Neuron (in vitro differentiated cells): Measurements from ENCODE around the gene TNFRSF12A.
"Not testable (repeated sequence)": the region's sequence is repeated elsewhere in the genome, so short reads cannot be mapped to it uniquely, and the experiment has no call there.

Experiments
- H2AFZ ChIP-seq: one replicate; pipeline ENCODE4 v1.6.1; 2013; ENCODE audit warnings: low read depth, mild to moderate bottlenecking, inconsistent platforms, low read length, moderate library complexity
- H3K27me3 ChIP-seq: one replicate; pipeline ENCODE4 v1.6.1; 2013; ENCODE audit warnings: low read length; ENCODE audit not compliant: insufficient read depth
- H3K36me3 ChIP-seq: one replicate; pipeline ENCODE4 v1.6.1; 2013; ENCODE audit warnings: low read length; ENCODE audit not compliant: insufficient read depth
- H3K4me1 ChIP-seq: one replicate; pipeline ENCODE4 v1.6.1; 2013; ENCODE audit warnings: low read length; ENCODE audit not compliant: insufficient read depth
- H3K4me3 ChIP-seq: 2 replicates; pipeline ENCODE4 v1.5.1; 2013; ENCODE audit warnings: mild to moderate bottlenecking, low read length, moderate library complexity
- H3K9me3 ChIP-seq: one replicate; pipeline ENCODE4 v1.6.1; 2013; ENCODE audit warnings: low read length

The TNFRSF12A gene

GRCh38 chr16:3044708-3045107, 24.5 kb downstream of the TNFRSF12A start:
- Histone ChIP-seq H3K4me3 (no peak overlapping the region), H3K27me3 (peaks cover 45% of the 10 kb centered on the region), H2AFZ (no peak overlapping the region), H3K4me1 (peaks cover 10% of the 10 kb centered on the region), H3K9me3 (no peaks in the 10 kb centered on the region), H3K36me3 (no peaks in the 10 kb centered on the region)

GRCh38 chr16:3045758-3046640, 25.8 kb downstream of the TNFRSF12A start, which contains the start of gene MMP25:
MMP25 (plus strand) TSS chr16:3046561; CDS start chr16:3046918, 357 bp downstream.
- Histone ChIP-seq H3K4me1 (peaks cover 10% of the 10 kb centered on the region), H3K36me3 (no peaks in the 10 kb centered on the region), H2AFZ (peak within 1 kb of the TSS; percentile 97), H3K27me3 (peaks cover 45% of the 10 kb centered on the region), H3K9me3 (no peaks in the 10 kb centered on the region), H3K4me3 (peak within 1 kb of the TSS; percentile 52)

GRCh38 chr16:3046641-3047386, 26.6 kb downstream of the TNFRSF12A start:
- Histone ChIP-seq H3K27me3 (peaks cover 45% of the 10 kb centered on the region), H3K4me1 (peaks cover 10% of the 10 kb centered on the region), H3K36me3 (no peaks in the 10 kb centered on the region), H2AFZ (no peak overlapping the region), H3K4me3 (no peak overlapping the region), H3K9me3 (no peaks in the 10 kb centered on the region)

DNA sequence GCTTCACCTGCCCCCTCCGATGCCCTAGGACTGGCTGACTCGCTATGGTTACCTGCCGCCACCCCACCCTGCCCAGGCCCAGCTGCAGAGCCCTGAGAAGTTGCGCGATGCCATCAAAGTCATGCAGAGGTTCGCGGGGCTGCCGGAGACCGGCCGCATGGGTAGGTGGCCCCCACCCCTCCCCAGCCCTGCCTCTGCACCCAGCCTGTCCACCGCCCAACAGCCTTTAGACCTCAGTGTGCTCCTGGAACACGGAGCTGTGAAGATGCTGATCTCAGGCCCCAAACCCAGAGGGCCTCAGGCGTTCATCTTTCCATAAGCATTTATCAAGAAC, 27.2 kb downstream of the TNFRSF12A start:
- H3K9me3 ChIP-seq = no peaks in the 10 kb centered on the region
- peaks cover 45% of the 10 kb centered on the region for H3K27me3 ChIP-seq
- no peaks in the 10 kb centered on the region for H3K36me3 ChIP-seq
- H2AFZ ChIP-seq = no peak overlapping the region
- peaks cover 10% of the 10 kb centered on the region for H3K4me1 ChIP-seq
- H3K4me3 ChIP-seq = no peak overlapping the region

DNA sequence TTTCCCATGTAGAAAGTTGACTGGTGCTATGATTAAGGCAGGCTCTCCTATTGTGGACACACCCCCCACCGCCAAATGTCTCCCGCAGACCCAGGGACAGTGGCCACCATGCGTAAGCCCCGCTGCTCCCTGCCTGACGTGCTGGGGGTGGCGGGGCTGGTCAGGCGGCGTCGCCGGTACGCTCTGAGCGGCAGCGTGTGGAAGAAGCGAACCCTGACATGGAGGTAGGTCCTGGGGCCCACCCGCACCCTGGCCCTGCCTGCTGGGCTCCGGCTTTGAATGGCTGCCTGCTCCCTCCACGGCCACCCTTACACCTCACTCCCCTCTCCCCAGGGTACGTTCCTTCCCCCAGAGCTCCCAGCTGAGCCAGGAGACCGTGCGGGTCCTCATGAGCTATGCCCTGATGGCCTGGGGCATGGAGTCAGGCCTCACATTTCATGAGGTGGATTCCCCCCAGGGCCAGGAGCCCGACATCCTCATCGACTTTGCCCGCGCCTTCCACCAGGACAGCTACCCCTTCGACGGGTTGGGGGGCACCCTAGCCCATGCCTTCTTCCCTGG, 29.8 kb downstream of the TNFRSF12A start:
- H3K27me3 ChIP-seq = peaks cover 40% of the 10 kb centered on the region
- H3K4me3 ChIP-seq = no peak overlapping the region
- H3K36me3 ChIP-seq = no peaks in the 10 kb centered on the region
- H3K9me3 ChIP-seq = no peaks in the 10 kb centered on the region
- H3K4me1 ChIP-seq = peaks cover 10% of the 10 kb centered on the region
- H2AFZ ChIP-seq = no peak overlapping the region

DNA sequence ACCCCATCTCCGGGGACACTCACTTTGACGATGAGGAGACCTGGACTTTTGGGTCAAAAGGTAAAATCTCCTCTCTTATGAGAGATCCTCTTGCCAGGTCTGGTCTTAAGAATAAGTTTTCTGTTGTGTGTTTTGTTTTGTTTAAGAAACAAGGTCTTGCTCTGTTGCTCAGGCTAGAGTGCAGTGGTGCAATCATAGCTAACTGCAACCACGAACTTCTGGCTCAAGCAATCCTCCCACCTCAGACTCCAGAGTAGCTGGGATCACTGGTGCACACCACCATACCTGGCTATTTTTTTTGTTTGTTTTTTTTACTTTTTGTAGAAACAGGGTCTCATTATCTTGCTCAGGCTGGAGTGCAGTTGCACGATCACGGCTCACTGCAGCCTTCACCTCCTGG, 30.3 kb downstream of the TNFRSF12A start:
- H3K9me3 ChIP-seq = no peaks in the 10 kb centered on the region
- H3K27me3 ChIP-seq = peaks cover 36% of the 10 kb centered on the region
- H3K4me1 ChIP-seq = peaks cover 7% of the 10 kb centered on the region
- H2AFZ ChIP-seq = no peak overlapping the region
- H3K4me3 ChIP-seq = no peak overlapping the region
- H3K36me3 ChIP-seq = no peaks in the 10 kb centered on the region

DNA sequence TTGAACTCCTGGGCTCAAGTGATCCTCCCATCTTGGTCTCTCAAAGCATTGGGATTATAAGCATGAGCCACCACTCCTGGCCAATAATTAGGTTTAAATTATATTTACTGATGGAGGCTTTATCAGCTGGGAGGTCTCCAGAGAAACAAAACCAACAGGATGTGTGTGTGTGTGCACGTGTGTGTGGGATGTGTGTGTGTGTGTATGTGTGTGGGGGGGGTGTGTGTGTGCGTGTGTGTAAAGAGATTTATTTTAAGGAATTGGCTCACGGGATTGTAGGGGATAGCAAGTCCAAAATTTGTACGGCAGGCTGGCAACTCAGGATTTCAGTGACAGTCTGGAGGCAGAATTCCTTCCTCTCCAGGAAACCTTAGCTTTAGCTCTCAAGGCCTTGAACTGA, 30.8 kb downstream of the TNFRSF12A start:
- Histone ChIP-seq H3K36me3 (no peaks in the 10 kb centered on the region), H3K4me1 (peaks cover 3% of the 10 kb centered on the region), H2AFZ (no peak overlapping the region), H3K4me3 (no peak overlapping the region), H3K27me3 (peaks cover 32% of the 10 kb centered on the region), H3K9me3 (no peaks in the 10 kb centered on the region)

- H3K4me1 ChIP-seq = no peaks in the 10 kb centered on the region
- no peak overlapping the region for H3K4me3 ChIP-seq
- H3K27me3 ChIP-seq = peaks cover 27% of the 10 kb centered on the region
- no peak overlapping the region for H2AFZ ChIP-seq
- H3K9me3 ChIP-seq = no peaks in the 10 kb centered on the region
- no peaks in the 10 kb centered on the region for H3K36me3 ChIP-seq
Measured at GRCh38 chr16:3051494-3051893, 31.3 kb downstream of the TNFRSF12A start.

DNA sequence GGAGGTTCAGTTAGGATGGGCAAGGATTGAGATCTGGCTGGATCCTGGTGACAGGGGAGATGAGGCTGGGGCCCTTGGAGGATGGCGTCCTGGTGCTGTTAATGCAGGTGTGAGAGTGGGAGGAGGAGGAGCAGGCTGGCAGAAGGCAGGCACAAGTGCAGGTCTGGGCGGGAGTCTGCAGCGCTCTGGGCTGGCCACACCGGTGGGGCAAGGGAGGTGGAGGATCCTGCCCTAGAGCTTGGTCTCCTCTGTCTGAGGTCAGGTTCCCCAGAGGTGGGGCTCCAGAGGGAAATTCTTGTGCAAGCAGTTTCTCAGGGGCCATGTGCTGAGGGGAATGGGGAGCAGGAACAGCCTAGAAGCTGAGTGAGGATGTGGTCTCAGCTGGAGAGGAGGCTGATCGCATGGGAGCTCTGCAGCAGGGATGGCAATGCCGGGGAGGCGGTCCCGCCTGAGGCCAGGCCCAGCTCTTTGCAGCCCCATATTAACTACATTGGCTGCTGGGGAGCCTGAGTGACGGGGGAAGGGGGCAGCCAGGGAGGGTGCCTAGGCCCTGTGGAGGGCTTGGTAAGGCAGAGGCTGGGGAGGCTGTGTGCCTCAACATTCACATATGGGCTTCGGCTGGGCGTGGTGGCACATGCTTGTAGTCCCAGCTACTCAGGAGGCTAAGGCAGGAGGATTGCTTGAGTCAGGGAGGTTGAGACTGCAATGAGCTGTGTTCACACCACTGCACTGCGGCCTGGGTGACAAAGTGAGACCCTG, 32.6 kb downstream of the TNFRSF12A start:
- H3K36me3 ChIP-seq, H3K4me1 ChIP-seq, H3K9me3 ChIP-seq, H3K4me3 ChIP-seq, H2AFZ ChIP-seq: not testable (repeated sequence)
- peaks cover 15% of the 10 kb centered on the region for H3K27me3 ChIP-seq

- H2AFZ ChIP-seq, H3K9me3 ChIP-seq, H3K4me3 ChIP-seq, H3K4me1 ChIP-seq, H3K27me3 ChIP-seq, H3K36me3 ChIP-seq: not testable (repeated sequence)
Measured at GRCh38 chr16:3053330-3053710, 33.2 kb downstream of the TNFRSF12A start.

DNA sequence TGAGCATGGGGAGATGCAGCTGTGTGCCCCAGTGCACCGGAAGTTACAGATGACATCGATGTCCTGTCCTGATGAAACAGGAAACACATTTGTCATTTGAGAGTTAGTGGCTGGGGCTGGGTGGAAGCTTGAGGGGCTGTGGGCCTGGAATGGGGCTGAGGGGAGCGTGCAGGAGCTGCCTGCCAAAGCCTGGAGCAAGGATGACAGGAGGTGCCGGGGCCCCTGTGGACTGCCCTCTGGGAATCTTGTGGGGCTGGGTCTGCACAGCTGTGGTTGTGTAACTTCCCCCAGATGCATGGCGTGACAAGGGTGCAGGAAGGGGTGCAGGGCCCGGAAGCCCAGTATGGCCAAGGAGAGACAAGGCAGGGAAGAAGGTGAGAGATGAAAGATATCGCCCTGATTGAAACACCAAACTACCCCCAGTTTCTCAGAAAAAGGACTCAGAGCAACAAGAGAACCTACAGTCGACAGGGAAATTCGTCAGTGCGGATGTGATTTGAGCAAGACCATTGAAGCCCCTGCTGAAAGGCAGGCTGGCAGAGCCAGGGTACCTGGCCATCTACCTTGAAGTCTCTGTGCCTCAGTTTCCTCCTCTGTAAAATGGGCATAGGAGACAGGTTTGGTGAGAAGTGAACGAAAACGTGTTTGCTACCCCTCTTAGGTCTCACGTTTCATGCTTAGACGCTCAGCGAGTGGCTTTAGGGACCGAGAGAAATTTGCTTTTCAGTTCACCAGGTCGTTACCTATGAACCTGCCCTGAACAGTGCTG, 35.0 kb downstream of the TNFRSF12A start:
- Histone ChIP-seq H3K27me3 (no peaks in the 10 kb centered on the region), H3K36me3 (no peaks in the 10 kb centered on the region), H3K4me1 (peaks cover 7% of the 10 kb centered on the region), H2AFZ (no peak overlapping the region), H3K4me3 (no peak overlapping the region), H3K9me3 (no peaks in the 10 kb centered on the region)

- H2AFZ ChIP-seq, H3K4me3 ChIP-seq: not testable (repeated sequence)
Measured at GRCh38 chr16:3055734-3056115, 35.6 kb downstream of the TNFRSF12A start.

More at GRCh38 chr16:3055734-3056115, 35.6 kb downstream of the TNFRSF12A start:
- H3K36me3 ChIP-seq, H3K4me1 ChIP-seq, H3K27me3 ChIP-seq, H3K9me3 ChIP-seq: not testable (repeated sequence)
